ENCODE measurements around the gene UBA7.
"Not testable (repeated sequence)": the region's sequence is repeated elsewhere in the genome, so short reads cannot be mapped to it uniquely, and the experiment has no call there.

The UBA7 gene

GRCh38 chr3:49782277-49782676 lies 31.5 kb downstream of the UBA7 start:
- not testable (repeated sequence) for DNase-seq (ENCODE audit: low spot score)

- no peak for DNase-seq (ENCODE audit: low spot score)
Measured at GRCh38 chr3:49781415-49782199, 32.1 kb downstream of the UBA7 start.

- not testable (repeated sequence) for DNase-seq (ENCODE audit: low spot score)
Measured at GRCh38 chr3:49780975-49781365, 32.8 kb downstream of the UBA7 start.

- DNase-seq (ENCODE audit: low spot score) = no peak
Measured at GRCh38 chr3:49780080-49780974, 33.4 kb downstream of the UBA7 start.

- no peak for DNase-seq (ENCODE audit: low spot score)
Measured at GRCh38 chr3:49779358-49780079, 34.2 kb downstream of the UBA7 start.

- DNase-seq (ENCODE audit: low spot score) = not testable (repeated sequence)
Measured at GRCh38 chr3:49776101-49776500, 37.7 kb downstream of the UBA7 start.

- DNase-seq (ENCODE audit: low spot score) = no peak
Measured at GRCh38 chr3:49775538-49775937, 38.2 kb downstream of the UBA7 start.

GRCh38 chr3:49772703-49773102 lies 41.0 kb downstream of the UBA7 start:
- DNase-seq (ENCODE audit: low spot score) = no peak

- no peak for DNase-seq (ENCODE audit: low spot score)
Measured at GRCh38 chr3:49771340-49771938, 42.3 kb downstream of the UBA7 start.

GRCh38 chr3:49769926-49770325 lies 43.8 kb downstream of the UBA7 start:
- no peak for DNase-seq (ENCODE audit: low spot score)

GRCh38 chr3:49769286-49769915 lies 44.4 kb downstream of the UBA7 start:
- DNase-seq (ENCODE audit: low spot score) = peak; percentile 51

GRCh38 chr3:49763981-49764380 lies 49.8 kb downstream of the UBA7 start:
- DNase-seq (ENCODE audit: low spot score) = no peak

- no peak for DNase-seq (ENCODE audit: low spot score)
Measured at GRCh38 chr3:49761661-49762060, 52.1 kb downstream of the UBA7 start.

GRCh38 chr3:49759226-49759625 lies 54.5 kb downstream of the UBA7 start:
- DNase-seq (ENCODE audit: low spot score) = no peak

GRCh38 chr3:49757197-49757596 lies 56.6 kb downstream of the UBA7 start:
- DNase-seq (ENCODE audit: low spot score) = no peak

- DNase-seq (ENCODE audit: low spot score) = no peak
Measured at GRCh38 chr3:49756036-49756435, 57.7 kb downstream of the UBA7 start.

Measured in RKO (cell line).